Measurements from ENCODE around the gene CAPN10.

DNA sequence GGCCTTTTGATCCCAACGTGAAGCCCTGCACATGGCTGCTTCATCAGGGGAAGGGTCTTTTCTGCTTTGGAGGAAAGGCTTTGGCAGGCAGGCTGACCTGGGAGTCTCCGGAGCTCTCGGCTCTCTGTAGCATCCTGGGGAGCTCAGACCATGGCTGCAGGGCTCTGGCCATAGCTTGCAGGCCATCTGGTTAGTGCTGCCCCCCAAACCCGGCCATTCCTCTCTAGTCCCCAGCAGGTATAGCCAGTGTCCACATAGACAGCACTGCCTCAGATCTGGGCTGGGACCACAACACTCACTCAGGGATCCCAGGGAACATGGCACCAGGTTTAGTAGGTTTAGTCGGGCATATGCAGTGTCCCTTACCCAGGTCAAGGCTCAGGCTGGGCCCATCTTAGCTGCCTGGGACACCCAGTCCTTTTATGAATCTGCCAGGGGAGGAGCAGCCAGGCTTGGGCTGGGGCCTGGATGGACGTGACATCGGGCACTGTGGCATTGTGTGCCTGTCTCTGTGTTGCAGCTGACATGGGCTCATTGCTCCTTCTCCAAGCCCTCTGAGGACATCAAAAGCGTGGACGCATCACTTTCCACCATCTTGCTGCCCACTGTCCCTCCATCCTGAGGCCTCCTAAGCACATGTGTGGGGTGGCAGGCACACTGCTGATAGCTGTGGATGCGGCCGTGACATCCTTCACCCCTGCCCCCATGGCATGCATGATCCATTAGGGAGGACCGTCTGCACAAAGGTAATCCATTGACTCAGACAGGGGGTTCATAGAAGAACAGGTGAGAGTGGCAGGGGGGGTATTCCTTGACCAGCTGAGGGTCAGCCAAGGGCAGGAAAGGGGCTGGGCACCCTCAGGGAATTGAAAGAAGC lies 19.6 kb downstream of the CAPN10 start:
- TF ChIP-seq POLR2AphosphoS5 (IDR thresholded peaks at IDR 0.05) = no peak
- TF ChIP-seq, protein P1, sequence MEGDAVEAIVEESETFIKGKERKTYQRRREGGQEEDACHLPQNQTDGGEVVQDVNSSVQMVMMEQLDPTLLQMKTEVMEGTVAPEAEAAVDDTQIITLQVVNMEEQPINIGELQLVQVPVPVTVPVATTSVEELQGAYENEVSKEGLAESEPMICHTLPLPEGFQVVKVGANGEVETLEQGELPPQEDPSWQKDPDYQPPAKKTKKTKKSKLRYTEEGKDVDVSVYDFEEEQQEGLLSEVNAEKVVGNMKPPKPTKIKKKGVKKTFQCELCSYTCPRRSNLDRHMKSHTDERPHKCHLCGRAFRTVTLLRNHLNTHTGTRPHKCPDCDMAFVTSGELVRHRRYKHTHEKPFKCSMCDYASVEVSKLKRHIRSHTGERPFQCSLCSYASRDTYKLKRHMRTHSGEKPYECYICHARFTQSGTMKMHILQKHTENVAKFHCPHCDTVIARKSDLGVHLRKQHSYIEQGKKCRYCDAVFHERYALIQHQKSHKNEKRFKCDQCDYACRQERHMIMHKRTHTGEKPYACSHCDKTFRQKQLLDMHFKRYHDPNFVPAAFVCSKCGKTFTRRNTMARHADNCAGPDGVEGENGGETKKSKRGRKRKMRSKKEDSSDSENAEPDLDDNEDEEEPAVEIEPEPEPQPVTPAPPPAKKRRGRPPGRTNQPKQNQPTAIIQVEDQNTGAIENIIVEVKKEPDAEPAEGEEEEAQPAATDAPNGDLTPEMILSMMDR (IDR thresholded peaks at IDR 0.05) = no peak

Measured in breast epithelium (tissue), 3 donors.